ENCODE data around the gene WDFY3.

WDFY3 gene

GRCh38 chr4:84866295-84866694 is 100.2 kb downstream of the WDFY3 start:
- no peak for TF ChIP-seq CTCF (IDR thresholded peaks at IDR 0.05; ENCODE audit: borderline replicate concordance, control extremely low read depth, extremely low read depth, insufficient read depth, missing control alignments)
- in situ Hi-C loops (cut with MboI; ENCODE audit: low sequenced_read_pairs, unreplicated experiment) = no loop called here
- no peak for DNase-seq (ENCODE audit: low spot score)

DNA sequence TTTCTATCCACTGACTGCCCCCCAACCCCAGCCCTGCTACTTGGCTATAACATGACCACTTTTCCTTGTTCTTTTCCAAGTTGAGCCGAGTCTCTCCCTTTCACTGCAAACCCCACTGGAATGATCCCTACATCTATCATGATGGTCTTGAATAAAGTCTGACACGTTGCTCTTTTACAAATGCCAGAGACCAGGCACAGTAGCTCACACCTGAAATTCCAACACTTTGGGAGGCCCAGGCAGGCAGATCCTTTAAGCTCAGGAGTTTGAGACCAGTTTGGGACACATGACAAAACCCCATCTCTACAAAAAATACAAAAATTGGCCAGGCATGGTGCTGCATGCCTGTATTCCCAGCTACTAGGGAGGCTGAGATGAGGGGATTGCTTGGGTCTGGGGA is 100.9 kb downstream of the WDFY3 start:
- TF ChIP-seq CTCF (IDR thresholded peaks at IDR 0.05; ENCODE audit: borderline replicate concordance, control extremely low read depth, extremely low read depth, insufficient read depth, missing control alignments) = no peak
- in situ Hi-C loops (cut with MboI; ENCODE audit: low sequenced_read_pairs, unreplicated experiment) = no loop called here
- DNase-seq (ENCODE audit: low spot score) = no peak

DNA sequence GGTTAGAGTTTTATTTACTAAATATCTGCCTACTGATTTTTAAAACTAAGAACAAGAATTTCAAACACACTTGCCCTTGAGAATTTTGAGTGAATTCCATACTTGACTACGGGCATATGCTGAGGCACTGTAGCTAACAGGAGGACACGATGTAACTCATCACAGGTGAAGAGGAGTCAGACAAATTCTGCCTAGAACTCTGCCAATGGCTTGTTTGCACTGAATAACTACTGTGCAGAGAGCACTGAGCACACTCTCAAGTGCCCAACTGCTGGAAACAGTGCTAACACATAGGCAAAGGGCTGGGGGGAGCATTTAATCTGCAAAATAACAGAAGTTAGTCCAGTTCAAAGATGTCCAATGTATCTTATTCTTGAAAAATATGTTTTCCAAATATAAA is 104.4 kb downstream of the WDFY3 start:
- no peak for TF ChIP-seq CTCF (IDR thresholded peaks at IDR 0.05; ENCODE audit: borderline replicate concordance, control extremely low read depth, extremely low read depth, insufficient read depth, missing control alignments)
- no peak for DNase-seq (ENCODE audit: low spot score)
- in situ Hi-C loops (cut with MboI; ENCODE audit: low sequenced_read_pairs, unreplicated experiment) = no loop called here

DNA sequence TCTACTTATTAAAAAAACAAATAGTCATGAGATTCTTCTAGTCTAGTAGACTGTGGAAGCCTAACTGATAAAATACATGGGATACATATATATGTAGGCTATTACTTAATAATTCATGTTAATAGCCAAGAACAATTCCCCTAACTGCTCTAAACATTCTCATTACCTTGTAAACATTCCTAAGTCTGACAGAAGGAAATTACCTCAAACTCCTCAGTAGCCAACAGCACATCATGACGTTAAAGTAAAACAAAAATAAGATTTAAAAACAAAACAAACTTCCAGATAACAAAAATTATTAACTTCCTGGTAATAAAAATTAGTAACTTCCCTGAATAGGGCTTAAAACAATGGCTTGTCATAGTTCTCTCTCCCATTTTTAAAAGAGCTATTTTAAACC is 109.2 kb downstream of the WDFY3 start:
- in situ Hi-C loops (cut with MboI; ENCODE audit: low sequenced_read_pairs, unreplicated experiment) = no loop called here
- DNase-seq (ENCODE audit: low spot score) = no peak
- TF ChIP-seq CTCF (IDR thresholded peaks at IDR 0.05; ENCODE audit: borderline replicate concordance, control extremely low read depth, extremely low read depth, insufficient read depth, missing control alignments) = no peak

DNA sequence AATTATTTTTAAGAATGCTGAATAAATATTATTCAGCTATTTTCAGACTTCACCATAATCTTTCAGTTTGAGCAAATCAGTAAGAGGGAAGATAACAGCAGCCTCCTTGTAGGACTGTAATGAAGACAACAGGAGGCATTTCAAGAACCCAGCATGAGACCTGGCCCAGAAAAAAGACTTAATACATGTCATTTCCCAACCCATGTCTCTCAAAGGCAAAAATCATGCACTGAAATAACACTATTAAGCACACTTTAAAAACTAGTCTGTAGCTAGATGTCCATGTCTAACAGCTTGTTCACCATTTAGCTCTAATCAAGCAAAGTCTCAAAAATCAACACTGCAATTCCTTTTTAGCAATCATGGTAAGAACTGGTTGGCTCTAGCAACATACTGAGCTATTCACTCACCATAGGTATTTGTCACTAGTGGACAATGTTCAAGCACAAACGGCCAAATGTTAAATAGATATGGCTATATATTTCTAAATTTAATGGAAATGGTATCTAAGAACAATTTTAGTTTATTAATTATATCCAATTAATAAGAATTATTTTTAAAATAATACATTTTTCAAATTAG is 109.9 kb downstream of the WDFY3 start:
- DNase-seq (ENCODE audit: low spot score) = no peak
- in situ Hi-C loops (cut with MboI; ENCODE audit: low sequenced_read_pairs, unreplicated experiment) = no loop called here
- no peak for TF ChIP-seq CTCF (IDR thresholded peaks at IDR 0.05; ENCODE audit: borderline replicate concordance, control extremely low read depth, extremely low read depth, insufficient read depth, missing control alignments)

DNA sequence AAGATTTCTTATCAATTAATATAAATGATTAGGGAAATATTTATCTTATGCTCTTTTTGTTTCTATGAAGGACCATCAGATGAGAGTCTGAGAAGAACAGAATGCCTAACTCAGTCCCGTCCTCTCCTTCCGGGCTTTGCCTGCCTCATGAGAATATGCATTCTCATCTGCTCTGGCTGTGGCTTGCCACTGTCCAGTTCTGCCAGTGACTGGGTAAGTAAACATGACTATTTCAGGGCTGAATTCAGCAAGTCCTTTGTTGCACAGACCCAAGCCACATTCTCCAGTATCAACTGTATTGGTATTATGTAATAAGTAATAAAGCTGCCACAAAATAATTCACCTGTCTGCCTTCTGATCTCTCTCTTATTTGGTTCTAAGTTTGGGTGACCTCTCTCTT is 110.7 kb downstream of the WDFY3 start:
- in situ Hi-C loops (cut with MboI; ENCODE audit: low sequenced_read_pairs, unreplicated experiment) = no loop called here
- DNase-seq (ENCODE audit: low spot score) = no peak

More for the DNA sequence above, 110.7 kb downstream of the WDFY3 start:
- no peak for TF ChIP-seq CTCF (IDR thresholded peaks at IDR 0.05; ENCODE audit: borderline replicate concordance, control extremely low read depth, extremely low read depth, insufficient read depth, missing control alignments)

Measured in GM13976 (cell line).